ENCODE measurements around the gene PSMD4.
"Not testable (repeated sequence)": the region's sequence is repeated elsewhere in the genome, so short reads cannot be mapped to it uniquely, and the experiment has no call there.

PSMD4 gene

DNA sequence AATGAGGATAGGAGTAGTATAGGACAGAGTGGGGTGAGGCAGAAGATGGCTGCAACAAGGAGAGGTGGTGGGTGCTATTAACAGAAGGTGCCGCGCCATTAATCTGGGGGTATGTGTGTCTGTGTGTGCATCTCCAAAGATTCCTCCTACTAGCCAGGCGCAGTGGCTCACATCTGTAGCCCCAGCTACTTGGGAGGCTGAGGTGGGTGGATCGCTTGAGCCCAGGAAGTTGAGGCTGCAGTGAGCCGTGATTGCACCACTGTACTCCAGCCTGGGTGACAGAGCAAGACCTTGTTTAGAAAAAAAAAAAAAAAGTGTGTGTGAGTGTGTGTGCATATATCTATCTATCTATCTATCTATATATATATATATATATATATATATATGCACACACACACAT lies 20.8 kb downstream of the PSMD4 start:
- DNase-seq, result not testable (repeated sequence)

DNA sequence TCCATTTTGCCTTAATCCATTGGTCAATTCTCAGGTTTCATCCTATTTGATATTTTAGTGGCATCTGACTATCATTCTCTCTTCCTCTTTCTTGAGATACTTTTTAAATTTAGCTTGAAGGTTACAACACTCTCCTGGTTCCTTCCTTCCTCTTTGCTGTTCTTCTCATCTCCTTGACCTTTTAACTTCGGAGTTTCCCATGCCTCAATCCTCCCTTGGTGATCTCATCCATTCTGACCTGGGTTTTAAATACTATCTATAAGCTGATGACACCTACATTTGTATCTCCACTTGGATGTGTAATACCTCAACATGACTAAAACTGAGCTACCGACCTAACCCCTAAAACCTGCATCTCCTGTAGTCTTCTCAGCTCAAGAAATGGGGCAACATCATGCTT lies 22.7 kb downstream of the PSMD4 start:
- DNase-seq, result no peak

DNA sequence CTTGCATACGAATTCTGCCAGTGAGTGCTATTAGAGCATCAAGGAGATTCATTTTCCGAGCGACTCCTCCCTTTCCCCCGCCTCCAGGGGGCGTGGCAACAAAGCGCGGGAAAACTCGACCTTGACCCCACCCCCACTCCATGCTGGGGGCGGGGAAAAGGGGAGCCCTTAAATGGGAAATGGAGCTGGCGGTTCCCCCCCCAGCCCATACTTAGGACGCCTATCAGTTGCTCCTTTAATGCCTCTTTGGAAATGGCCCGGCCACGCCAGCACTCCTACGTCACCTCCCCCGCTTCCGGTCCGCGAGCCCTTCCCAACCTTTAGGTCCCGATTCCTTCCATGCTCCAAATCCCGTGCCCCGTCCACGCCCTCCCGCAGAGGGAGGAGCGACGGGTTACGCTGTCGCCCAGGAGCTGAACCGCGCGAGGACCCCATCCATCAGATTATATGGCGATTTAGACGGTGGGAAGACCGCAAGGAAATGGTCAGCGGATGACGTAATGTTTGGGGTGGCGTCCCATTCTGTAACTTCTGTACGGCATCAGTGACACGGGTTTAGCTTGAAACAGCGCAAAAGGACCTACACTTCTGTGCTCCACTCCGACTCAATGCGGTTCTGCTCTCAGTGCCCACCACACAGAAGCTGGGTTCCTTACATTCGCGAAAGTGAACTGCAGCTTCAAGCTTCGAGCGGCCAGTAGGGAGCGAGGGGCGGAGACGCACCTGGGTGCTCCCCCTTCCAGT lies 26.9 kb downstream of the PSMD4 start:
- peak; percentile 94 to 98 for DNase-seq

DNA sequence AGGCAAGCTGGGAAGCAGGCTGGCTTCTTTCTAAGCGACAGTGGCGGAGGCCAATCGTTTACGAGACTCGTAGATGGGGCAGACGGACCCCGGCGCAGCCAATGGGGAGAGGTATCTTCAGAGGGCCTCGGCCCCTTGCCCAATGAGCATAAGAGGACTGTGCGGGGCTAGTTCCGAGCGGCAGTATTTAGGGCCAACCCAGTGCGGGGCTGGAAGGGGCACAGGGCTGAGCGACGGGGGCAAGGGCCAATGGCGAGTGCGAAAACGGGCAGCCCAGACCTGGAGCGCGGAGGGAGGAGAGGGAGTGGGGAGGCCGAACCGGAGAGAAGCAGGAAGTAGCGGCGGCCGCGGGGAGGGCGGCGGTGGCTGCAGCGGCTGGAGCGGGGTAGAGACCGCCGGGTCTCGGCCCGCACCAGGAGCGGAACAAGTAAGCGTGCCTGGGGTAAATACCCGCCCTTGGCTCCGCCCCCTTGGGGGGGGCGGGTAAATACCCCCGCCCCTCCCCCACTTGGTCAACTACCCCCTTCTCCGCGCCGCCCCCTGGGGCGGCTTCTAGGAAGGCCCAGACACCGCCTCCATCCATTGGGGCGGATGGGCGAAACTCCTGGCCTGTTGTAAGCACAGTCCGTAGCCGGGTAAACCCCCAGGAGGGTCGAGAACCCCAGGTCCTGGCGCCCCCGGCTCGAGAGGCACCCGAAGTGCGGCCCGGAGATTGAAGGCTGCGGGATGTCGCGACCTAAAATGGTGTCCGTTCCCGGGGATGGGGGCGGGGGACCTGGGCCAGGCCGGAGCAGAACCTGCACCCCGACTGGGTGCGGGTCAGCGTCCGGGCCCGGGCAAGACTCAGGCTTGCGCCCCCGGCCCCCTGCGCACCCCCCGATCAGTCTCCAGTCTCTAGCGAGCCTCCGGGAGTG lies 27.7 kb downstream of the PSMD4 start, which contains the start of gene ZNF687:
Gene ZNF687 (plus strand): TSS at position 331 of the 914 bp plus-strand sequence. CDS start 3,993 bp downstream, outside the sequence.
- peak; percentile 99 for DNase-seq

DNA sequence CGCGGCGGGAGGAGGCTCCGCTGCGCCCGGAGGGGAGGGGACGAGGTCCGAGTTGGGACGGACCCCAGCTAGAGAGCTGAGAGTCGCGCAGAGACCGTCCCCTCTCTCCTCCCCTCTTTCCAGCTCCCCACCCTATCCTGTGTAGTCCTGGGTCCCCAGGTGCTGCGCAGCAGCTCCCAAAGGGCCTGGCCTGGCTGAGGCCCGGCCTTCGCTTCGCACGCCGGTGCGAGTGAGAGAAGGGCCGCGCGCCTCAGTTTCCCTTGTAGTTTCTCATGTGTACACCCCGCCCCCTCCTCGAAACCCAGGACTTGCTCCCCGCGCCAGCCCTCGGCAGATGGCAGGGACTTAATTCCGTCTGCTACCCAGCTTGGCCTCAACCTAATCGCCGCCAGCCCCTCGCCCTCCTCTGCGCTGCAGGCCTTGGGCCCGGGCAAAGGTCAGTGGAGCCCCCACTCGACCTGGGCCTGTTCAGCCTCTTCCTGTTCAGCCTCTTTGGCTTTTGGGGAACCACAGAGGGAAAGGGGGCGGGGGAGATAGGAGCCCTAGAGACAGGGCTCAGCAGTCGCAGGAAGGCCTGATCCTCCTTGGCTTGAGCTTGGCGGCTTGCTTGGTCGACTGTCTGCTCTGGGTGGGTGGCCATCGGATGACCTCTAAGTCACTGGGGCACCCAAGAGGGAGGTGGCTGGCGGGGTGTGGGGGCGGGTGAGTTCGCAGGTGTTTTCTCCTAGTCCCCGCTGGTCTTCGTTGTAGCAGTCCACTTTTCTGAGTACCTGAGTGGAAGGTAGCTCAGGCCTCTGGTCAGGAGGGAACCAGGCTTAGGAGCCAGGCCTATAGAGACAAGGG lies 28.6 kb downstream of the PSMD4 start:
- no peak for DNase-seq

DNA sequence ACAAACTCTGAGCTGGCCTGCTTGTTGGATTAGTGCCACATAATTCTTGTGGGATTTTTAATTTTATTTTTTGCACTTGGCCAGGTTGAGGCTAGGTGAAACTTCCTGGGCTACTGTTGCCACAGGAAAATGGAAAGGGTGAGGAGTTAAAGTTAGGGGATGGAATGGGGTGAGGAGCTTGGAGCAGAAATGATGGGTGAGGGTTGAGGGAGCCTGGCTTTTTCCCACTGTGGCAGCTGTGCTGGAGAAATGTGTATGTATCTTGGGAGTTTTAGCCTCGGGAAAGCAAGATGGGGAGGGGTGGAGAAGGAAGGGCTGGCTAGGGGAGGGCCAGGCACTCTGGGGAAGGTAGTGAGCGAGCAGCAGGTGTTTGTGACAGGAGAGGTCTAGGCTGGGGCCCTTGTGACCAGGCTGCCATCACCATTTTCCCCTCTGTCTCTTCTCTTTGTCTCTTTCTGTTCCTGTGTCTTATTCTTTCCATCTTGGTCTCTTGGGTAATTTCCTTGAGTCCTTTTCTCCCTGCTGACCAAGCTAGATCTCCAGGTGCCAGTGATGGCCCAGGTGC lies 29.6 kb downstream of the PSMD4 start:
- no peak for DNase-seq

DNA sequence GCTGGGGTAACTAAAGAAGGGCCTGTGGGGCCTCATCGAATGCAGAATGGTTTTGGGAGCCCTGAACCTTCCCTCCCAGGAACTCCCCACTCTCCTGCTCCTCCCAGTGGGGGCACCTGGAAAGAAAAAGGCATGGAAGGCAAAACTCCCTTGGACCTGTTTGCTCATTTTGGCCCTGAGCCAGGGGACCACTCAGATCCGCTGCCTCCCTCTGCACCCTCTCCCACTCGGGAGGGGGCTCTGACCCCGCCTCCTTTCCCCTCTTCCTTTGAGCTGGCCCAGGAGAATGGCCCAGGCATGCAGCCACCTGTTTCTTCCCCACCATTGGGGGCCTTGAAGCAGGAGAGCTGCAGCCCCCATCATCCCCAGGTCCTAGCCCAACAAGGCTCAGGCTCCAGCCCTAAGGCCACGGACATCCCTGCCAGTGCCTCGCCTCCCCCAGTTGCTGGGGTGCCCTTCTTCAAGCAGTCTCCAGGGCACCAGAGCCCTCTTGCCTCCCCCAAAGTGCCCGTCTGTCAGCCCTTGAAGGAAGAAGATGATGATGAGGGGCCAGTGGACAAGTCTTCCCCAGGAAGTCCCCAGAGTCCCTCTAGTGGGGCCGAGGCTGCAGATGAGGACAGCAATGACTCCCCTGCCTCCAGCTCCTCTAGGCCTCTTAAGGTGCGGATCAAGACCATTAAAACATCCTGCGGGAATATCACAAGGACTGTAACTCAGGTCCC lies 32.2 kb downstream of the PSMD4 start:
- DNase-seq, result no peak

DNA sequence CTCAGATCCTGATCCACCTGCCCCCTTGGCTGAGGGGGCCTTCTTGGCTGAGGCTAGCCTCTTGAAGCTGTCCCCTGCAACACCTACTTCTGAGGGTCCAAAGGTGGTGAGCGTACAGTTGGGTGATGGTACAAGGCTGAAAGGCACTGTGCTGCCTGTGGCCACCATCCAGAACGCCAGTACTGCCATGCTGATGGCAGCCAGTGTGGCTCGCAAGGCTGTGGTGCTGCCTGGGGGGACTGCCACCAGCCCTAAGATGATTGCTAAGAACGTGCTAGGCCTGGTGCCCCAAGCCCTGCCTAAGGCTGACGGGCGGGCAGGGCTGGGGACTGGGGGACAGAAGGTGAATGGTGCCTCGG lies 32.8 kb downstream of the PSMD4 start:
- DNase-seq, result no peak

DNA sequence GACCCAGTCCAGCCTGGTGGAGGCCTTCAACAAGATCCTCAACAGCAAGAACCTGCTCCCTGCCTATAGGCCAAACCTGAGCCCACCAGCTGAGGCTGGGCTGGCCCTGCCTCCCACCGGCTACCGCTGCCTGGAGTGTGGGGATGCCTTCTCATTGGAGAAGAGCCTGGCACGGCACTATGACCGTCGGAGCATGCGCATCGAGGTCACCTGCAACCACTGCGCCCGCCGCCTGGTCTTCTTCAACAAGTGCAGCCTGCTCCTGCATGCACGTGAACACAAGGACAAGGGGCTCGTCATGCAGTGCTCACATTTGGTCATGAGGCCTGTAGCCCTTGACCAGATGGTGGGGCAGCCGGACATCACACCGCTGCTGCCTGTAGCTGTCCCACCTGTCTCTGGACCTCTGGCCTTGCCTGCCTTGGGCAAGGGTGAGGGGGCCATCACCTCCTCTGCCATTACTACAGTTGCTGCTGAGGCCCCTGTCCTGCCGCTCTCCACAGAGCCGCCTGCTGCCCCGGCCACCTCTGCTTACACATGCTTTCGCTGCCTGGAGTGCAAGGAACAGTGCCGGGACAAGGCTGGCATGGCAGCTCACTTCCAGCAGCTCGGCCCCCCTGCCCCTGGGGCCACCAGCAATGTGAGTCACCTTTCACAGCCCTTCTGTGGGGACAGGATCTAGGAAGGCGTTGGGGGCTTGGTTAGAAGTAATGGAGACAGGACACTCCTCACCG lies 33.4 kb downstream of the PSMD4 start:
- DNase-seq, result no peak

DNA sequence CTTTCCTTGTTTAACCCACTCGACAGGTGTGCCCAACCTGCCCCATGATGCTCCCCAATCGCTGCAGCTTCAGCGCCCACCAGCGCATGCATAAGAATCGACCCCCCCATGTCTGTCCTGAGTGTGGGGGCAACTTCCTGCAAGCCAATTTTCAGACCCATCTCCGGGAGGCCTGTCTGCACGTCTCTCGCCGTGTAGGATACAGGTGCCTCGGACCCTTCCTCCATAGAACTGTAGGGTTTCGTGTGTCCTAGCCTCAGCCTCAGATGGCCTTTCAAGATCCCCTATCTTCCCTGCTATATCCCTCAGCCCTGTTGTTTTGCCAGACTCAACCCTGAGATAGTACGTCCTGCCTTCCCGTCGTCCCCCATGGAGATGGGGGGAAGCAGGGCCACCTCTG lies 34.0 kb downstream of the PSMD4 start:
- DNase-seq, result no peak

DNA sequence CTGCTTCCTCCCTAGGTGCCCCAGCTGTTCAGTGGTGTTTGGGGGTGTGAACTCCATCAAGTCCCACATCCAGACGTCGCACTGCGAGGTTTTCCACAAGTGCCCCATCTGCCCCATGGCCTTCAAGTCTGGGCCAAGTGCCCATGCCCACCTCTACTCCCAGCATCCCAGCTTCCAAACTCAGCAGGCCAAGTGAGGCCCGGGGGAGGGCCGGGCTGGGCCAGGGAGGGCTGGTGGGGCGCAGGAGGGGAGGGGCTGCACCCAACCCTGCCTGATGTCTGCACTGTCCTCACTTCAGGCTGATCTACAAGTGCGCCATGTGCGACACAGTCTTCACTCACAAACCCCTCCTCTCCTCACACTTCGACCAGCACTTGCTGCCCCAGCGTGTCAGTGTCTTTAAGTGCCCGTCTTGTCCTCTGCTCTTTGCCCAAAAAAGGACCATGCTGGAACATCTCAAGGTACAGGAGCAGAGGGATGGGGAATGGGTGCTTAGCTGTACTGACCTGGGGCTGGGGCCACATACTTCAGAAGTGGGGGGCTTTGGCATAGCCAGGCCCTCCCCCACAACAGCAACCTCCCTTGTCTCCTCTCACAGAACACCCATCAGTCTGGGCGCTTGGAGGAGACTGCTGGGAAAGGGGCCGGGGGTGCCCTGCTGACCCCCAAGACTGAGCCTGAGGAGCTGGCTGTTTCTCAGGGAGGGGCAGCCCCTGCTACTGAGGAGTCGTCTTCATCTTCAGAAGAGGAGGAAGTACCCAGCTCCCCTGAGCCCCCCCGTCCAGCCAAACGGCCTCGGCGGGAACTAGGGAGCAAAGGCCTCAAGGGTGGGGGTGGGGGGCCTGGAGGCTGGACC lies 34.8 kb downstream of the PSMD4 start:
- no peak for DNase-seq

DNA sequence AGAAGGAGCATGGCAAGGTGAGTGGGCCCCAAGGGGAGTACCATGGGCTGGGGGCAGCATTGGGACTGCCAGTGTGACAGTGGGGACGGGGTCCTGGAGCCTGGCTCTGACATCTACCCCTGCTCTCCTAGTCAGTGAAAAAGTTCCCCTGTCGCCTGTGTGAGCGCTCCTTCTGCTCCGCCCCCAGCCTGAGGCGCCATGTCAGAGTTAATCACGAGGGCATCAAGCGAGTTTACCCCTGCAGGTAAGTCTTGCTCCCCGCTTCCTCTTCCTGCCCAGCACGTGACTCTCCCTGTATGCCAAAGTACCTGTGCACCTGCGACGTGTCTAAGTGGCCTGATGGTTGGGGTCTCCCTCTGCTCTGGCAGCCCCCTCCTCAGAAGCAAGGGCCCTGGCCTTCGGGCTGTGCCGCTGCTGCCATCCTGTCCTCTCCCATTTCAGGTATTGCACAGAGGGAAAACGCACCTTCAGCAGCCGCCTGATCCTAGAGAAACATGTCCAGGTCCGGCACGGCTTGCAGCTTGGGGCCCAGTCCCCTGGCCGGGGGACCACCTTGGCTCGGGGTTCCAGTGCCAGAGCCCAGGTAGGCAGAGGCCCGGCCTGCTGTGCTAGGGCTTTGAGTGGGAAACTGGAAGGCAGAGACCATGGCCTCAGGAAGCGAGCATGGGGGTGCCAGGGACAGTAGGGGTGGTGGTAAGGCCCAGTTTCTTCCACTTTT lies 35.6 kb downstream of the PSMD4 start:
- DNase-seq, result no peak

DNA sequence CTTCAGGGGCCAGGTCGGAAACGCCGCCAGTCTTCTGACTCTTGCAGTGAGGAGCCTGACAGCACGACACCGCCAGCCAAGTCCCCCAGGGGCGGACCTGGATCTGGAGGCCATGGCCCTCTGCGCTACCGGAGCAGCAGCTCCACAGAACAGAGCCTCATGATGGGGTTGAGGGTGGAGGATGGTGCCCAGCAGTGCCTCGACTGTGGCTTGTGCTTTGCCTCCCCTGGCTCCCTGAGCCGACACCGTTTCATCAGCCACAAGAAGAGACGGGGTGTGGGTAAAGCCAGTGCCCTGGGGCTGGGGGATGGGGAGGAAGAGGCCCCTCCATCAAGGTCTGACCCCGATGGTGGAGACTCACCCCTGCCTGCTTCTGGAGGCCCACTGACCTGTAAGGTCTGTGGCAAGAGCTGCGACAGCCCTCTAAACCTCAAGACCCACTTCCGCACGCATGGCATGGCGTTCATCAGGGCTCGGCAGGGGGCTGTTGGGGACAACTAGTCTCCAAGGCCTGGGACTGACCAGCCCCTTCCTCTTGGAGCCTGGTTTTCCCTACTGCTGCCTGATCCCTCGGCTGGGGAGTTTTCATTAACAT lies 36.3 kb downstream of the PSMD4 start:
- DNase-seq, result no peak

DNA sequence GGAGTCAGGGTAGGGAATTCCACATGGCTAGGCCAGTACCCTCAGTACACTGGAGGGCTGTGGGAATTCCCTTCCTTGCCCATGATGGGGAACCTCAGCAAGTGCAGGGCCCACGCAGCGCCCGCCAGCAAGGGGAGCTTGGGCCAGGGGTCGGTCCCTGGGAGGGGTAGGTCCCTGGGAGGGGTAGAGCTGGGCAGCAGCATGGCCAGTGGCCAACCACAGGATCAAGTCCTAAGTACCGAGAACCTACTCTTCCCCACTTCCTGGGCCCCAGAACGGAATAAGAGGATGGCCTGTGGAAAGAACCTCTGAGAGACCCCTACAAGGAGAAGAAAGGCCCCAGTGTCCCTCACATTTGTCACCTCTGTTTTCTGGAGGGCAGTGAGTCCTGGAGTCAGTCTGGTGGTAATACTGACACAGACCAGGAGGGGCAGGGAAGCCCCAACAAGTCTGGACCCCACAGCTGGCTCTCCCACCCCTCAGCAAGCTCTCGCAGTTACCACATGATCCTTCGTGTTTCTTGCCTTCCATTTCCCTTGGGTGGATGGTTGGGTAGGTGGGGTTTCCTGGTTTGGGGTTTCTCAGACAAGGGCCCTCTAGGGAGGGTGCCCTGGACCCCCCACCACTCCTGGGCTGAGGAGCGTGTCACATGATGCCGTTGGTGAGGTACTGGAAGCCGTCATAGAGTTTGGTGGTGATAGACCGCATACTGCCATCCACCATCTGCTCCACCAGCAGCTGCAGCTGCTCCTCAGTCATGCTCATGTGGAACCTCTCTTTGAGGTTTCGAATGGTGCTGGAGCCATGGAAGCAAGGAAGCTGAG lies 37.9 kb downstream of the PSMD4 start:
- DNase-seq, result no peak

DNA sequence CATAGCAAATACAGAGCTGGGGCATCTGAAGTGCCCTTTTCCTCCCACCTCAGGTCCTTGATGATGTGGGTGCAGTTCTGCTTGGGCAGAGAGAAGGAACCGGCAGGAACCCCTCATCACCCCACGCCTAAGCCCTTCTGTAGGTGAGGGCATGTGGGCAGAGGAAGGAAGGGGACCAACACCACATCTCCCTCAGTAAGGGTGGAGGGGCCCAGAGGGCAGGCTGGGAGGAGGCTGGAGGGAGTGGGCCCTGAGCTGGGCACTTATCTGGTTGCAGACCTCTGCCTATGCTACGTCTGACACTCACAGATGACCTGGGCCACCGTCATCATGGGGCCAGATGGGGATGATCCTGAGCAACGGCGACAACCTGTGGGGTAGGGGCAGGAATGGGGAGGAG lies 38.6 kb downstream of the PSMD4 start:
- DNase-seq, result no peak

DNA sequence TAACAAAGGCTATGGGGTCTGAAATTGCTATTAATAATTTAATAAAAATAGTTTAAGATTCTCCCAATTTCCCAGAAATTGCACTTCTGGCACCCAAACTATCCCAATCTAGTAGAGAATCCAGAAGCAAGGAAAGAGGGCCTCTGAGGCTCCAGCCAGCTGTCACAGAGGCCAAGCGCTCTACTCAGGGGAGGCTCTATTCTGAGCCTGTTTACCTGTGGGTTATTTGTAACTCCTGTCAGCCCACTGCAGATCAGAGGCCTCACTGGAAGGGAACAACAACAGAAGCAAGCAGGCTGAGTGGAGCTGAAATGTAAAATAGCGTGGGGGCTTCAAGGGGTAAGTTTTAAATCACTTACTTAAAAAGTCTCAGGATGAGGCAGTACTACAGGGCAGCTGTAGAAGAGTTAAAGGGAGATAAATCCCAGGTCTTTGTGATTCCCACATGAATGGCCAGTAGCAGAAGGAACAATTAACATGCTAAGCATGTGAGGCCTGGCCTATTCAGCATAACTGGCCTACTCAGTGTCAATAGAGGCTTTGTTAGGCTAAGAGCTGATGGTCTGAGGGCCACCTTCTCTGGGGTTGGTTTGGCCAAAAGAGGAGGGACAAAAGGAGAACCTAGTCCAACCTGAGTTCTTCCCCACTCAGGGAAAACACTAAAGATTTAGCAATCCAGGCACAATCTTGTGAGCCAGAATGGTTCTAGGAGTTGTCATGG lies 40.4 kb downstream of the PSMD4 start:
- DNase-seq, result no peak

DNA sequence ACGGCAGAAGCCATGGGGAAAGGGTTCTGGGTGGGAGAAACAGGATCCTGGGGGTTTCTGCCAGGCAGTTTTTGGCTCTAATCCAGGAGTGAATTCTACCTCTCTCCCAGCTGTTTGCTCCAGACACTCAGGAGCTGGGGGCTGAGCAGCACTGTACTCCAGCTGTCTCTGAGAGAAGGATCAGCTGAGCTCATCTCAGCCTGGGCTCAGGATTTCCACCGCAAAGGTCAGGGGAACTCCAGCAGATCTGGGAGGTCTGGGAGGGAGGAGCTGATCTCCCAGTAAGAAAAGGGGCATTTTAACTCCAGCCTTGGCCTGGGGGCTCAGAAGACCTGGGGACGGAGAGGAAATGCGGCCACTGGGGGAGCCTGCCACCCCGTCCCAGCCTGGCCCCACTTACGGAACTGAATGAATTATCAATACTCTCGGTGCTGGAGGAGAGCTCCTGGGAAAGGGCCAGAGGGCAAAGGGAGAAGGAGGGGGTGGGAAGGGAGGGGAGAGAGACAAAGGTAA lies 55.3 kb downstream of the PSMD4 start:
- DNase-seq, result no peak

Measured in NCI-H1930 (cell line).